Left forelimb (tissue), 1 donor: Measurements from ENCODE around the gene SPDEF.

Experiments used
- DNase-seq: peaks from one replicate; pipeline ENCODE4 v3.0.0-alpha.2; 2018; ENCODE audit warnings: low spot score

The SPDEF gene

GRCh38 chr6:34562861-34563512 is 6.9 kb upstream of the SPDEF start:
- DNase-seq: no peak

GRCh38 chr6:34562350-34562749 is 6.2 kb upstream of the SPDEF start:
- no peak for DNase-seq

- DNase-seq: no peak
Observed at GRCh38 chr6:34561227-34561530, 5.0 kb upstream of the SPDEF start.

GRCh38 chr6:34560366-34561226 is 4.5 kb upstream of the SPDEF start:
- DNase-seq: no peak

GRCh38 chr6:34559651-34560365 is 3.7 kb upstream of the SPDEF start:
- DNase-seq: no peak

GRCh38 chr6:34558172-34558714 is 2.1 kb upstream of the SPDEF start:
- DNase-seq: no peak

- DNase-seq: no peak
Observed at GRCh38 chr6:34557228-34557627, 1.1 kb upstream of the SPDEF start.

GRCh38 chr6:34556493-34556892 is 364 bp upstream of the SPDEF start:
- DNase-seq: no peak

GRCh38 chr6:34555328-34555727 is 801 bp downstream of the SPDEF start:
- no peak for DNase-seq

GRCh38 chr6:34555007-34555322 is 1.2 kb downstream of the SPDEF start:
- no peak for DNase-seq

GRCh38 chr6:34554291-34555006 is 1.7 kb downstream of the SPDEF start:
- DNase-seq: no peak

- no peak for DNase-seq
Observed at GRCh38 chr6:34553750-34554149, 2.4 kb downstream of the SPDEF start.

GRCh38 chr6:34553146-34553545 is 3.0 kb downstream of the SPDEF start:
- DNase-seq: no peak

- DNase-seq: no peak
Observed at GRCh38 chr6:34552620-34553019, 3.5 kb downstream of the SPDEF start.

GRCh38 chr6:34551720-34552119 is 4.4 kb downstream of the SPDEF start:
- DNase-seq: no peak

- no peak for DNase-seq
Observed at GRCh38 chr6:34549804-34550202, 6.3 kb downstream of the SPDEF start.

- no peak for DNase-seq
Observed at GRCh38 chr6:34549026-34549803, 6.9 kb downstream of the SPDEF start.

GRCh38 chr6:34547701-34548644 is 8.2 kb downstream of the SPDEF start:
- DNase-seq: no peak

GRCh38 chr6:34546551-34547321 is 9.4 kb downstream of the SPDEF start:
- no peak for DNase-seq
